GM12801 (cell line): ENCODE data around the gene BOK.

Source experiments
- TF ChIP-seq, protein P1 (sequence below): IDR thresholded peaks from one replicate; pipeline ENCODE4 v1.5.1; 2011; ENCODE audit warnings: control low read depth; ENCODE audit not compliant: insufficient read length; ENCODE audit errors: extremely low read depth

BOK gene

DNA sequence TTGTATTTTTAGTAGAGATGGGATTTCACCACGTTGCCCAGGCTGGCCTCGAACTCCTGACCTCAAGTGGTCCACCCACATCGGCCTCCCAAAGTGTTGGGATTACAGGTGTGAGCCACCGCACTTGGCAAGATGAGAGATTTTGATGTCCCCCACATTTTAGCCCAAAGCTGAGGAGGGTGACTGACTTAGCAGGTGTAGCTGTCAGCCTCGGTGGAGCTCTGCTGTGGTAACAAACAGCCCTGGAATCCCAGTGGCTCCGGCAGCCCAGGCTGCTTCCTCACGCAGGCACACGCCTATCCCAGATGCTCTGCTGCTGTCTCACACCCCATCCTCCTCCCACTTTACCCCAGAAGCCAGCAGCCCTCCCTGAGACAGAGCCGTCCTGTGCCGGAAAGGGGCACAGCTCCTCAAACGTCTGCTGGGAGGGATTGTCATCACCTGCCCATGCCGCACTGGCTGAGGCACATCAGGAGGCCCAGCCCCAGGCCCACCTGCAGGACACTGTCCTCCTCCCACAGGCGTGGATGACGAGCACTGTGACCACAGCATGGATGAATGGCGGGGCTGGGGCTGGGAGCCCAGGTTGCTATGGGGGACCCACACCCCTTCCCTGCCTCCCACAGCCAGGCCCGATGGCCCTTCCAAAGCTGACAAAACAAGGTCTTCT is 10.6 kb upstream of the BOK start:
- TF ChIP-seq, protein P1, sequence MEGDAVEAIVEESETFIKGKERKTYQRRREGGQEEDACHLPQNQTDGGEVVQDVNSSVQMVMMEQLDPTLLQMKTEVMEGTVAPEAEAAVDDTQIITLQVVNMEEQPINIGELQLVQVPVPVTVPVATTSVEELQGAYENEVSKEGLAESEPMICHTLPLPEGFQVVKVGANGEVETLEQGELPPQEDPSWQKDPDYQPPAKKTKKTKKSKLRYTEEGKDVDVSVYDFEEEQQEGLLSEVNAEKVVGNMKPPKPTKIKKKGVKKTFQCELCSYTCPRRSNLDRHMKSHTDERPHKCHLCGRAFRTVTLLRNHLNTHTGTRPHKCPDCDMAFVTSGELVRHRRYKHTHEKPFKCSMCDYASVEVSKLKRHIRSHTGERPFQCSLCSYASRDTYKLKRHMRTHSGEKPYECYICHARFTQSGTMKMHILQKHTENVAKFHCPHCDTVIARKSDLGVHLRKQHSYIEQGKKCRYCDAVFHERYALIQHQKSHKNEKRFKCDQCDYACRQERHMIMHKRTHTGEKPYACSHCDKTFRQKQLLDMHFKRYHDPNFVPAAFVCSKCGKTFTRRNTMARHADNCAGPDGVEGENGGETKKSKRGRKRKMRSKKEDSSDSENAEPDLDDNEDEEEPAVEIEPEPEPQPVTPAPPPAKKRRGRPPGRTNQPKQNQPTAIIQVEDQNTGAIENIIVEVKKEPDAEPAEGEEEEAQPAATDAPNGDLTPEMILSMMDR: no peak

DNA sequence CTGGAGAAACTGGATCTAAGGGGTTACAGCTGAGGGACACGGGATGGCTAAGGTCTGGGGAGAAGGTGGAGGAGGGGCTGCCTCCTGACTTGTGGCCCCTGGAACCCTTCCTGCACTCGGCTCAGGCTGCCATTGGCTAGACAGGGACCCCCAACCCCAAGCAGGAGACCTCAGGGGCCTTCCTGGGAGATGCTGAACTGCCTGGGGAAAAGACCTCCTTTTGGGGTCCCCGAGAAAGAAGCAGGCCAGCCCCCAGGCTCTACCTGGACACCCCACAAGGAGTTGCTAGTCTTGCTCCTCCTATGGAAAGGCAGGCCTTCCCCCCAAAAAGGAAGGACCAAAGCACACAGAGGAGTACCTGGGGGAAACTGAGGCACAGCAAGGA is 10.1 kb upstream of the BOK start:
- TF ChIP-seq, protein P1: no peak

DNA sequence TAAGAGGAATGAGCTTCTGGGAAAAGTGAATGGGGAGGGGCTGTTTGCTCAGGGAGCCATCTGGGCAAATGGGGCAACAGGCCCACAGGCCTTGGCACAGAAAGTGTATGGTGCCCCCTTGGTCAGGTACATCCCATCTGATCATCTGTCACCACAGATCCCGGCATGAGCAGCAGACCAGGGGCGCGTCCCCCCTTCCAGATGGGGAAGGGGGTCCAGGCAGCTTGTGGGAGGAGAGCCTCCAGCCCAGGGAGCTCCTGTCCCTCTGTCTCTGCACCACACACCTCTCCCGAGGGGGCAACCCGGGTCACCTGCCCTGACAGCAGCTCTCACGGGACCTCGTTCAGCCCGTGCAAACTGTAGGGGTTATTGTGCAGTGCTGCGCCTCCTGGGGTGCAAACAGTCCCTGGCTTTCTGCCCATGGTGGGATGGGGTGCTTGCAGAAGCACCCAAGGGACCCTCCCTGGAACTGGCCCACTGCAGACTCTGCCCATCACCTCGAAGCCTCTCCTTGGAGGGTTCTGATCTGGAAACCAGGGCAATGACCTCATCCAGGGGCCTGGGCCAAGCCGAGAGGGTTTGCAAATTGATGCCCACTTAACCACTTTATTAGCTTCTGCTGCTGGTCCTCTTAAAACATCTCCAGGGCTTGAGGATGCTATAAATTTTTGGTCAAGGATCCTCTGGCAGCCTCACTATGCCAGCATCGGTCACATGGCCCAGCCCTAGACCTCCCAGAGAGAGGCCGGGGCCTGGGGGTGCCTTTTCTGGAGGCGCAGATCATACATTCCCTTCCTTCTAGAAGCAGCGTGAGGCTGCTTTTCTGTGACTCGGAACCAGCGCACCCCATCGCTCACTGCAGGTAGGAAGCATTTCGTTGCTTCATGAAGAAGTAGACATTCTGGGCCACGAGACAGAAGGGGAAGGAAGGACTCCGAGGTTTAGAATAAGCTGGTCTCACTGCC is 7.6 kb upstream of the BOK start:
- TF ChIP-seq, protein P1: no peak

DNA sequence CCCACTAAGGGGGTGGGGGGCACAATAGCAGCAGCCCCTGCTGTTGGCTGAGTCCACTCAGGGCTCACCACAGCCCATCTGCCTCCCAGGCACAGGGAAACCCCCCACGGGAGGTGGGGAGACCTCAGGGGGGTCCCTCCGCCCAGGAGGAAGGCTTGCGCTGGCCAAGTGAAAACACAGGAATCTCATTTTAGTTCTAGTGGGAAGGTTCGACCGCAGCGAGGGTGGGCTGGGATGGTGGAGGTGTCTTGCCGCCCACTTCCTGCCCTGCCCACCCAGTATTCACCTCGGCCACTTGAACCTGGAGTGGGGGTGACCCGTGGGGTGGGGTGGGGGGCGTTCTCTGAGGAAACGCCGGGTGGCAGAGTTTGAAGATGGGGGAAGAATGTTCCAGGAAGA is 6.9 kb upstream of the BOK start:
- TF ChIP-seq, protein P1: no peak

DNA sequence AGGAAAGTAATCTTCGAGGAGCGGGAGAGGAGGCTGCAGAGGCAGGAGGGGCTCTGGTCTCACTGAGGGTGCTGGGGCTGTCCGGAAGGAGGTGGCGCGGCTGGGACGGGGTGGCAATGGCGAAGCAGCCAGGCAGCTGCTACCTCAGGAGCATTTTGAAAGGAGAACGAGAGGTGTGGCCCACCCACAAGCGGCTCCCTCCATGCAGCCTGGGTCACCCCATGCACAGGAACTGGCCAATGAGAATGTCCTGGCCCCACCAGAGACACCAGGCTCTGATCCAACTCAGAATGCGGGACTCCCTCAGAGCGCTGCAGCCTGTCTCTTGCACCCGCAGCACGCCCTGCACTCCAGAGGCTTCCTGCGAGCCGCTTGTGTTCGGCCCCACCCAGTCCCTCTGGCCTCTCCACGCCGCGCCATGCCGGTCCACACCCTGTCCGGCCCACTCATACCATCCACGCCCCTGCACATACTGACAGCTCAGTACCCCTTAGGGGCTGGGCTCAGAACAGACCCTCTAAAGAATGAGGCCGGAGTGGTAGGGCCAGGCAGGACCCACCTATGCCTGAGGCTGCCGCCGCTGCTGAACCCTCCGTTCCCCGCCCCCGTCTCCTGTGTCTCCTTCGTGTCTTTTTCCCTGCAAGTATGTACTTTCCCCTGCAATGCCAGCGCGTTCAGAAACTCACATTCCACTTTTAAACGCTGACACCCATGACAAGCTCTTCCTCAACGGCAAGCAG is 6.4 kb upstream of the BOK start:
- TF ChIP-seq, protein P1: no peak

DNA sequence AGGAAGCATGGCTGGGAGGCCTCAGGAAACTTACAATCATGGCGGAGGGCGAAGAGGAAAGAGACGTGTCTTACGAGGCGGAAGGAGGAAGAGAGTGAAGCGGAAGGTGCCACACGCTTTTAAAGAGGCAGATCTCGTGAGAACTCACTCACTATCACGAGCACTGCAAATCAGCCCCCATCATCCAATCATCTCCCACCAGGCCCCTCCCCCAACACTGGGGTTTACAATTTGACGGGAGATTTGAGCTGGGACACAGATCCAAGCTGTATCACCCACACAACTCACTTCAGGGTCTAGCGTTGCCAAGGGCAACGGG is 5.1 kb upstream of the BOK start:
- TF ChIP-seq, protein P1: no peak

DNA sequence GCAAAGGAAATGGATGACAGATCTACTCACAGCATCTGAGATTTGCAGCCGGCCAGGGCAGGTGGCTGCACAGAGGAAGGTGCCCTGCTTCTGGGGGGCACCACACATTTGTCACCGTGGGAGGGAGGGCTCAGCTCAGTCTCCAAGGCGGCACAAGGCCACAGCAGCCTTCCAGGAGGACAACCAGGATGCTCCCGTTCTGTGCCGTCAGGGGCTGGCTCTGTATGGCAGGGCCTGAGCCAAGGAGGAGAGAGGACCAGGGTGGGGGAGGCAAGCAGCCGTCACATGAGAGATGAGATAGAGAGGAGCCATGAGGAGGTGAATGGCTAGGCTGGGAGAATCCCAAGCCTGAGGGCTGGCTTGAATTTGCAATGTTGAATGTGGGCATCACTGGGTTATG is 4.6 kb upstream of the BOK start:
- TF ChIP-seq, protein P1: no peak
